GM12801 (cell line): ENCODE results near the gene CCNG1.

Experiments
- TF ChIP-seq, protein P1 (sequence below): IDR thresholded peaks from one replicate; pipeline ENCODE4 v1.5.1; 2011; ENCODE audit warnings: control low read depth; ENCODE audit not compliant: insufficient read length; ENCODE audit errors: extremely low read depth

Gene CCNG1

DNA sequence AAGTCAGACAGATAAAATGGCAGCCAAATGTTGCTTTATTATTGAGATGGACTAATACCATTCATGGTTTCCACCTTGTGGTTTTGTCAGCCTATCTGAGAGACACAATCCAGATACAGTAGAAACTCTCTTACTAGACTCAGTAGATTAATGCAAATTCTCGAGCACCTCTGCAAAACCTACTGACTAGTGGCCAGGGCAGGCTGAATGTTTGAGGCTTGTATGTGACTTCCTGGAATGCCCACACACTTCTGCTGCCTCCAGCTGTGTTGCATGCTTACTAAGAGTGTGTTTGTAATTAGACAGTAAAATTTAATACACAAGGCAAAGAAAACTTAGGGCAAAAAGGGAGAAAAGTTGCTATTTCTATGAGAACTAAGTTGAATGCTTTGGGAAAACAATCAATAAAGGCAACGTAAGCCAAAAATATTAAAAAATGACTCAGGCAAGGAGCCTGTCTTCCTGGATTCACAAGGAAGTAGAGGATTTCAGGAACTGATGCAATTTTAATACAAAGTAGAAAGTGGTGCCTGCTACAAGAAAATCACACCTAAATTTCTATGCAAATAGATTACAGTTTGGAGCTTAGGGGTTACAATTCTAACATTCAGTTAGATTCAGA is 30.2 kb upstream of the CCNG1 start:
- TF ChIP-seq, protein P1, sequence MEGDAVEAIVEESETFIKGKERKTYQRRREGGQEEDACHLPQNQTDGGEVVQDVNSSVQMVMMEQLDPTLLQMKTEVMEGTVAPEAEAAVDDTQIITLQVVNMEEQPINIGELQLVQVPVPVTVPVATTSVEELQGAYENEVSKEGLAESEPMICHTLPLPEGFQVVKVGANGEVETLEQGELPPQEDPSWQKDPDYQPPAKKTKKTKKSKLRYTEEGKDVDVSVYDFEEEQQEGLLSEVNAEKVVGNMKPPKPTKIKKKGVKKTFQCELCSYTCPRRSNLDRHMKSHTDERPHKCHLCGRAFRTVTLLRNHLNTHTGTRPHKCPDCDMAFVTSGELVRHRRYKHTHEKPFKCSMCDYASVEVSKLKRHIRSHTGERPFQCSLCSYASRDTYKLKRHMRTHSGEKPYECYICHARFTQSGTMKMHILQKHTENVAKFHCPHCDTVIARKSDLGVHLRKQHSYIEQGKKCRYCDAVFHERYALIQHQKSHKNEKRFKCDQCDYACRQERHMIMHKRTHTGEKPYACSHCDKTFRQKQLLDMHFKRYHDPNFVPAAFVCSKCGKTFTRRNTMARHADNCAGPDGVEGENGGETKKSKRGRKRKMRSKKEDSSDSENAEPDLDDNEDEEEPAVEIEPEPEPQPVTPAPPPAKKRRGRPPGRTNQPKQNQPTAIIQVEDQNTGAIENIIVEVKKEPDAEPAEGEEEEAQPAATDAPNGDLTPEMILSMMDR, result no peak

DNA sequence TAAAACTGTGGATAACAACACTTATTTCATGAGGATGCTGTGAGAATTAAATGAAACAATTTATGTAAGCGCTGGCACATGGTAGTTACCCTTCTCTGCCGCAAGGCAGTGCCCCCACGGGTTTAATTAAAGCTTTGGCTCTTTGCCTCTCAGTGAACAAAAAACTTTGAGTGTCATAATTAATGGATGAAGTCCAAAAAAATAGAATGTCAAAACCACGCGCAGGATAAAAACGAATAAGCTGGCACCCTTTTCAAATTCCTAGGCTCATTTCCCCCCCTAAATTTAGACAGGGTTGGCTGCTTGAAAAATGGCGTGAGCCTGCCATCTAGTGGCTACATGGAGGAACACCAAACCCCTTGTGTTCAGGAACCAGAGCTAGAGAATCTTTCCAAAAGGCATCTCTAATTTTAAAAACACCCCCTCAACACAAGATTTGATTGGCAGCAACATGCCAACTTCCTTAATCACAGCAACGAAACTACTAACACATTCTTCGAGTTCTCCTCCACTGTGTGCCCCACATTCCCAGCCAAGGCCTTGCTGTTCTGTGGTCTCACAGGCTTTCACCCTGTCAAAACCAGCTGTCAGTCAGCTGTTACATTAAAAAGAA is 29.0 kb upstream of the CCNG1 start:
- TF ChIP-seq, protein P1, result no peak

DNA sequence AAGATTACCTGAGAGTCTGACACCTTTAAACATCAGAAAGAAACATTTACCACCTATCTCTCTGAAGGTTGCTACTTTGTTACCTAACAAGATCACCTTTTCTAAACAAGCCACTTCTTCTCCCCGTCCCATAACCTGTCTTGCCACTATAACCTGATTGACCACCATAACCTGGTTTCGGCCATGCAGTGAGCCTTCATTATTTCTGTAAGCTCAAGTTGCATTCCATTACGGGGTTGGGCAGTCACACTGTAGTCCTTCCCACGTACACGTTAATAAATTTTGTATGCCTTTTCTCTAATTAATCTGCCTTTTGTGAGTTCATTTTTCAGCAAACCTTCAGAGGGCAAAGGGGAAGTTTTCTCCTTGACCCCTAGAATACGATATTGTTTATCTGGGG is 28.0 kb upstream of the CCNG1 start:
- TF ChIP-seq, protein P1, result no peak

DNA sequence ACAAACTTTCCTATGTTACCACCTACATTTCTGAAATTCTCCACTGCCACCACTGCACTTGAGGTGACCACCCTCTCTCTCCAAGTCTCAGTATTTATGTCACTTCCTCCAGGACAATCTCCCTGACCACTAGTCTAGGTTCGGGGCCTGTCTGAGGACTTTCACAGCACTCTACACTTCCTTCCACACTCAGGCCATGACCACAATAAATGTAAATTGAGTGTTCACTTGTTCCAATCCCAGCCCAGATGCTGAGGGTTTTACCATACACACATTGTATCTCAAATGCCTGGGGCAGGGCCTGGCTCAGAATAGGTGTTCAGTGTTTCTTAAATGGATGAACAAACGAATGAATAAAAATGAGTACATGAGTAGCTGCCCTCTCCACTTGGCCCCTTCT is 26.9 kb upstream of the CCNG1 start:
- TF ChIP-seq, protein P1, result no peak

DNA sequence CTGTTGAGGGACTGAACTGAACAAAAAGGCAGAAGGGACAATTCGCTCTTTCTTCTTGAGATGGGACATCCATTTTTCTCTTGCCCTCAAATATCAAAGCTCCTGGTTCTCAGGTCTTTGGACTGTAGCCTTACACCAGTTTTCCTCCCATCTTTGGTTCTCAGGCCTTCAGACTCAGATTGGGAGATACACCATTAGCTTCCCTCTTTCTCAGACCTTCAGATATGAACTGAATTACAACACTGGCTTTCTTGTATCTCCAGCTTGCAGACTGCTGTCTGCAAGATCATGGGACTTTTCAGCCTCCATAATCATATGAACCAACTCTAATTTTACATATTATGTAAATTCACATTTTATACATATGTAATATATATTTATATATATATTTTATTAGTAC is 12.6 kb upstream of the CCNG1 start:
- TF ChIP-seq, protein P1, result no peak

DNA sequence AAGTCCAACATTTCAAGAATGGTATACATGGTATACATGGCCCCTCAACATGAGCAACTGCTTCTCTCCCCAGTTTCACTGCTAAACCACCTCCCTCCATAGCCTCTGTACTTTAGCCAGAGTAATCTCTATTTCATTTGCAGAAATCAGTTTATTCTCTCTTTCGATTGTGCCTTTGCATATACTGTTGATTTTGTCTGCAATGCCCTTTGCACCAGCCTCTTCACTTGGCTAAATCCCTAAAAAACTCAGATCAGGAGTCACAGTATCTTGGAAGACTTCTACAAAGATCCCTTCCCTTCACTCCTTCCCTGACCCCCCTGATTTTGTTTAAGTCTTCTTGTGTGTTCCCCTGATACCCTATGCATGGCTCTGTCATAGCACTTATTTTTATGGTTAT is 4.9 kb upstream of the CCNG1 start:
- TF ChIP-seq, protein P1, result no peak

DNA sequence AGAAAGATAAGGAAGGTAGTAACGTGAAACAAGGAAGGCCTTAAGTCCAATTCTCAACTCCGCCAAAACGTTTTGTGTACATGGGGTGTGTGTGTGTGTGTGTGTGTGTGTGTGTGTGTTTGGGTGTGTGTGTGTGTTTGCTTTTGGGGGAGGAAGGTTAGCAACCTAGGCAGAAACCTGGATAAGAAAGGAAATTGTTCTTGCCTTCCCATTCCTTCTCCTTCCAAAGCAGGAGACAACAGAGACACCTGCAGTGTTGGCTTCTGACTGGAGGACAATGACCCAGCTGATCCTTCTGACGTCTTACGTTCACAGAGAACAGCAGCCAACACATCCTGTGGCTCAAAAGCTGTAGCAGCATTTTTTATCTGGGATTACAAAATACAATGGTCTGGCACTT is 4.1 kb upstream of the CCNG1 start:
- TF ChIP-seq, protein P1, result no peak

DNA sequence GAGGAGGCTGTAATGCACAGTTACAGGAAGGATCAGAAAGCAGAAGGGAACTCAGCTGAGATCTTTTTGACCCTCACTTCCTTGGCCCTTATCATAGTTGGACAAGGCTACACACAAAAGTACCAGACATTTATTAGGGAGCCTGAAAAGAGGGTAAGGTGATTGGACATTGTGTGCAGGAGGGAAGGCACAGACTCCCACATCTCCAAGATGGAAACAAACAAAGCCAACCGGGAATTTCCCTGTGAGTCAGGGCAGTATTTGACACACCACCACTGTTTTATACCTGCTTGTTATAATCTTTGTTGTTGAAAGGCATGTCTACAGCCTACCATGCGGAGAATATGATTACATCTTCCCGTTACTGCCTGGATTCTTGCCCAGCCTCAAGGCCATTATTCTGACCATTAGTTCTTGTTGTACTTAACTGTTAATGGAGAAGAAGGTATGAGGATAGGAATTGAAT is 3.0 kb upstream of the CCNG1 start:
- TF ChIP-seq, protein P1, result no peak
